H9 (cell line): ENCODE data around the gene SCAF4. TPM values are rescaled to one million over a fixed set of nuclear protein-coding genes. Genes with fewer than 3 reads are reported as not detected.
A peak's percentile ranks its signal among the peaks of the same experiment; 100 is the strongest.
"Not testable (repeated sequence)": the region's sequence is repeated elsewhere in the genome, so short reads cannot be mapped to it uniquely, and the experiment has no call there.

Experiments
- DNase-seq: peaks from one replicate; pipeline ENCODE4 v3.0.0-alpha.2; 2017
- H2AFZ ChIP-seq: one replicate; pipeline ENCODE4 v1.6.1; 2013; ENCODE audit warnings: mild to moderate bottlenecking, low read length, control low read depth, moderate library complexity
- H2AK5ac ChIP-seq: 2 replicates; pipeline ENCODE4 v1.6.1; 2013; ENCODE audit warnings: low read length, control low read depth, mixed read lengths; ENCODE audit not compliant: insufficient read length
- H2BK120ac ChIP-seq: one replicate; pipeline ENCODE4 v1.6.1; 2013; ENCODE audit warnings: low read depth, mild to moderate bottlenecking, low read length, control low read depth, inconsistent platforms; ENCODE audit not compliant: poor library complexity, severe bottlenecking
- H2BK12ac ChIP-seq: 2 replicates; pipeline ENCODE4 v1.6.1; 2013; ENCODE audit warnings: low read length, control low read depth, mixed read lengths, low read depth; ENCODE audit not compliant: insufficient read length
- H2BK15ac ChIP-seq: 2 replicates; pipeline ENCODE4 v1.6.1; 2013; ENCODE audit warnings: low read depth, low read length, control low read depth
- H2BK20ac ChIP-seq: one replicate; pipeline ENCODE4 v1.6.1; 2013; ENCODE audit warnings: low read depth, mild to moderate bottlenecking, low read length, control low read depth, inconsistent platforms; ENCODE audit not compliant: poor library complexity, severe bottlenecking
- H2BK5ac ChIP-seq: 2 replicates; pipeline ENCODE4 v1.6.1; 2013; ENCODE audit warnings: low read length, control low read depth, mixed read lengths; ENCODE audit not compliant: insufficient read length
- H3K14ac ChIP-seq: 2 replicates; pipeline ENCODE4 v1.6.1; 2013; ENCODE audit warnings: low read length, control low read depth; ENCODE audit not compliant: insufficient read depth
- H3K18ac ChIP-seq: 2 replicates; pipeline ENCODE4 v1.6.1; 2013; ENCODE audit warnings: low read depth, mild to moderate bottlenecking, mixed read lengths, low read length, control low read depth; ENCODE audit not compliant: insufficient read length
- H3K23ac ChIP-seq: 2 replicates; pipeline ENCODE4 v1.6.1; 2013; ENCODE audit warnings: low read length, control low read depth, mixed read lengths, low read depth; ENCODE audit not compliant: insufficient read length
- H3K23me2 ChIP-seq: 2 replicates; pipeline ENCODE4 v1.6.1; 2013; ENCODE audit warnings: low read depth, mild to moderate bottlenecking, mixed read lengths, low read length, control low read depth; ENCODE audit not compliant: insufficient read length, poor library complexity, severe bottlenecking
- H3K27ac ChIP-seq: 2 replicates; pipeline ENCODE4 v1.5.1; 2013; ENCODE audit warnings: low read length, control low read depth, mixed read lengths, low read depth; ENCODE audit not compliant: insufficient read length
- H3K27me3 ChIP-seq: 2 replicates; pipeline ENCODE4 v1.6.1; 2013; ENCODE audit warnings: low read length, control low read depth, inconsistent platforms; ENCODE audit not compliant: insufficient read depth
- H3K4ac ChIP-seq: 2 replicates; pipeline ENCODE4 v1.6.1; 2013; ENCODE audit warnings: low read depth, mild to moderate bottlenecking, control low read depth, inconsistent platforms, low read length, moderate library complexity
- H3K4me1 ChIP-seq: 2 replicates; pipeline ENCODE4 v1.6.1; 2013; ENCODE audit warnings: low read length, control low read depth, inconsistent platforms; ENCODE audit not compliant: insufficient read depth
- H3K4me2 ChIP-seq: 2 replicates; pipeline ENCODE4 v1.6.1; 2013; ENCODE audit warnings: low read length, control low read depth, mixed read lengths; ENCODE audit not compliant: insufficient read length, insufficient read depth
- H3K56ac ChIP-seq: 2 replicates; pipeline ENCODE4 v1.6.1; 2013; ENCODE audit warnings: low read depth, mild to moderate bottlenecking, mixed read lengths, low read length, control low read depth; ENCODE audit not compliant: insufficient read length
- H3K79me1 ChIP-seq: 2 replicates; pipeline ENCODE4 v1.6.1; 2013; ENCODE audit warnings: low read depth, mild to moderate bottlenecking, moderate library complexity, low read length, control low read depth, inconsistent platforms; ENCODE audit not compliant: insufficient read depth, poor library complexity, severe bottlenecking
- H3K79me2 ChIP-seq: 2 replicates; pipeline ENCODE4 v1.6.1; 2013; ENCODE audit warnings: low read length, control low read depth, inconsistent platforms; ENCODE audit not compliant: insufficient read depth
- H3K9ac ChIP-seq: 2 replicates; pipeline ENCODE4 v1.6.1; 2013; ENCODE audit warnings: low read length, control low read depth, mixed read lengths; ENCODE audit not compliant: insufficient read length; ENCODE audit errors: extremely low read depth
- H3K9me3 ChIP-seq: one replicate; pipeline ENCODE4 v1.6.1; 2013; ENCODE audit warnings: low read depth, low read length, inconsistent platforms; ENCODE audit not compliant: control insufficient read depth
- H3T11ph ChIP-seq: one replicate; pipeline ENCODE4 v1.6.1; 2013; ENCODE audit warnings: mild to moderate bottlenecking, low read length, control low read depth, inconsistent platforms
- H4K20me1 ChIP-seq: one replicate; pipeline ENCODE4 v1.6.1; 2013; ENCODE audit not compliant: control insufficient read depth, insufficient read length, insufficient read depth
- H4K5ac ChIP-seq: 2 replicates; pipeline ENCODE4 v1.6.1; 2013; ENCODE audit warnings: low read depth, mild to moderate bottlenecking, mixed read lengths, low read length, control low read depth; ENCODE audit not compliant: insufficient read length
- H4K8ac ChIP-seq: replicated peaks from 2 replicates; pipeline ENCODE4 v1.6.1; 2013; ENCODE audit warnings: low read length, control low read depth, mixed read lengths, low read depth; ENCODE audit not compliant: insufficient read length
- H4K91ac ChIP-seq: 2 replicates; pipeline ENCODE4 v1.6.1; 2013; ENCODE audit warnings: low read depth, mild to moderate bottlenecking, moderate library complexity, mixed read lengths, low read length, control low read depth; ENCODE audit not compliant: insufficient read length
- H3K27ac Mint-ChIP-seq, 3 experiments: 2 replicates in 2 of 3; 3 replicates in 1 of 3; pipeline ENCODE4 v1.8.0; 2020 to 2021; ENCODE audit warnings: mixed read lengths in 3 of 3, mild to moderate bottlenecking in 1 of 3, moderate library complexity in 1 of 3
- H3K27me3 Mint-ChIP-seq: 2 replicates; pipeline ENCODE4 v1.8.0; 2021; ENCODE audit warnings: low read depth, mild to moderate bottlenecking, moderate library complexity, mixed read lengths
- H3K36me3 Mint-ChIP-seq, 3 experiments: 2 replicates in 2 of 3; 3 replicates in 1 of 3; pipeline ENCODE4 v1.8.0; 2020 to 2021; ENCODE audit warnings: low read depth in 3 of 3, mixed read lengths in 3 of 3; ENCODE audit not compliant: insufficient read depth in 1 of 3
- H3K4me1 Mint-ChIP-seq, 2 experiments: 2 replicates each; pipeline ENCODE4 v1.8.0; 2020; ENCODE audit warnings: mixed read lengths in 2 of 2
- H3K4me3 Mint-ChIP-seq, 2 experiments: 2 replicates in 1 of 2; 3 replicates in 1 of 2; pipeline ENCODE4 v1.8.0; 2020 to 2021; ENCODE audit warnings: mild to moderate bottlenecking in 2 of 2, mixed read lengths in 2 of 2, moderate library complexity in 1 of 2
- H3K9me3 Mint-ChIP-seq, 2 experiments: 2 replicates in 1 of 2; 3 replicates in 1 of 2; pipeline ENCODE4 v1.8.0; 2020; ENCODE audit warnings: mild to moderate bottlenecking in 2 of 2, mixed read lengths in 2 of 2, moderate library complexity in 1 of 2
- WGBS: extraction: QIAGEN DNeasy Blood & Tissue Kit; methylation state at CpG from one replicate; pipeline ENCODE4 v1.1.7; 2013; ENCODE audit warnings: missing lambda C conversion rate, low lambda C conversion rate, mixed read lengths; ENCODE audit not compliant: insufficient read length; ENCODE audit errors: extremely low coverage; 5-methylcytosine and 5-hydroxymethylcytosine counted together
- total RNA-seq: library from RNA; stranded (reverse); gene quantifications from 2 replicates; pipeline ENCODE4 v1.2.1, GENCODE V29; 2021
- TF ChIP-seq, protein P1 (sequence below): fragments of 200-600 bp; sonication (generic); conservative IDR thresholded peaks from 3 replicates; pipeline ENCODE4 v1.8.0; 2021; ENCODE audit warnings: antibody characterized with exemption, mild to moderate bottlenecking

The SCAF4 gene
- total RNA-seq, 1 experiment from 2014 or later: 76.8 TPM

DNA sequence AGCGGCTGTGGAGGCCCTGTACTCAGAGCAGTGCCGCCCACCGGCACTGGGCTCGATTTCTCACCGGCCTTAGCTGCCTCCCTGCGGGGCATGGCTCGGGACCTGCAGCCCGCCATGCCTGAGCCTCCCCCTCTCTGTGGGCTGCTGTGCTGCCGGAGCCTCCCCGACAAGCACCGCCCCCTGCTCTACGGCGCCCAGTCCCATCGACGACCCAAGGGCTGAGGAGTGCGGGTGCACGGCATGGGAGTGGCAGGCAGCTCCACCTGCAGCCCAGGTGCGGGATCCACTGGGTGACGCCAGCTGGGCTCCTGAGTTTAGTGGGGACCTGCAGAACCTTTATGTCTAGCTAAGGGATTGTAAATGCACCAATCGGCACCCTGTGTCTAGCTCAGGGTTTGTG is 77.6 kb downstream of the SCAF4 start:
- H3K4me3 Mint-ChIP-seq: no peak overlapping the region
- no peak overlapping the region for H3K27ac ChIP-seq
- H4K20me1 ChIP-seq: no peaks in the 10 kb centered on the region
- no peaks in the 10 kb centered on the region for H3K79me2 ChIP-seq
- DNase-seq: peak; percentile 55
- no peak overlapping the region for H2BK20ac ChIP-seq
- H3K36me3 Mint-ChIP-seq: peaks cover 4 to 8% (median 7%) of the 10 kb centered on the region in 3 experiments; a peak in 5 of 7 replicates
- no peak overlapping the region for H2BK12ac ChIP-seq
- no peaks in the 10 kb centered on the region for H3K27me3 ChIP-seq
- H3K4ac ChIP-seq: no peak overlapping the region
- H3K27me3 Mint-ChIP-seq: peaks cover 2% of the 10 kb centered on the region; the same call in 1 of the 2 replicates
- no CpG with 5 or more reads among the region's 20 CpGs for WGBS
- TF ChIP-seq, protein P1, sequence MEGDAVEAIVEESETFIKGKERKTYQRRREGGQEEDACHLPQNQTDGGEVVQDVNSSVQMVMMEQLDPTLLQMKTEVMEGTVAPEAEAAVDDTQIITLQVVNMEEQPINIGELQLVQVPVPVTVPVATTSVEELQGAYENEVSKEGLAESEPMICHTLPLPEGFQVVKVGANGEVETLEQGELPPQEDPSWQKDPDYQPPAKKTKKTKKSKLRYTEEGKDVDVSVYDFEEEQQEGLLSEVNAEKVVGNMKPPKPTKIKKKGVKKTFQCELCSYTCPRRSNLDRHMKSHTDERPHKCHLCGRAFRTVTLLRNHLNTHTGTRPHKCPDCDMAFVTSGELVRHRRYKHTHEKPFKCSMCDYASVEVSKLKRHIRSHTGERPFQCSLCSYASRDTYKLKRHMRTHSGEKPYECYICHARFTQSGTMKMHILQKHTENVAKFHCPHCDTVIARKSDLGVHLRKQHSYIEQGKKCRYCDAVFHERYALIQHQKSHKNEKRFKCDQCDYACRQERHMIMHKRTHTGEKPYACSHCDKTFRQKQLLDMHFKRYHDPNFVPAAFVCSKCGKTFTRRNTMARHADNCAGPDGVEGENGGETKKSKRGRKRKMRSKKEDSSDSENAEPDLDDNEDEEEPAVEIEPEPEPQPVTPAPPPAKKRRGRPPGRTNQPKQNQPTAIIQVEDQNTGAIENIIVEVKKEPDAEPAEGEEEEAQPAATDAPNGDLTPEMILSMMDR: no peak
- H3K18ac ChIP-seq: no peak overlapping the region
- H3K4me1 Mint-ChIP-seq: peaks cover 3 to 5% of the 10 kb centered on the region in 2 experiments
- no peak overlapping the region for H3K14ac ChIP-seq
- no peaks in the 10 kb centered on the region for H3K4me1 ChIP-seq
- no peaks in the 10 kb centered on the region for H3K23me2 ChIP-seq
- no peak overlapping the region for H3K27ac Mint-ChIP-seq
- no peak overlapping the region for H3T11ph ChIP-seq
- H2BK5ac ChIP-seq: no peak overlapping the region
- H3K23ac ChIP-seq: no peak overlapping the region
- H4K5ac ChIP-seq: no peak overlapping the region
- no peak overlapping the region for H3K9ac ChIP-seq
- no peak overlapping the region for H3K56ac ChIP-seq
- no peak overlapping the region for H2AK5ac ChIP-seq
- no peaks in the 10 kb centered on the region for H3K9me3 ChIP-seq
- H3K4me2 ChIP-seq: no peak overlapping the region
- no peak overlapping the region for H2BK120ac ChIP-seq
- no peak overlapping the region for H2BK15ac ChIP-seq
- H2AFZ ChIP-seq: no peak overlapping the region
- H3K9me3 Mint-ChIP-seq: peaks cover 0 to 3% of the 10 kb centered on the region in 2 experiments; a peak in 2 of 5 replicates
- H4K91ac ChIP-seq: no peak overlapping the region
- H4K8ac ChIP-seq: no peak overlapping the region
- H3K79me1 ChIP-seq: no peaks in the 10 kb centered on the region

DNA sequence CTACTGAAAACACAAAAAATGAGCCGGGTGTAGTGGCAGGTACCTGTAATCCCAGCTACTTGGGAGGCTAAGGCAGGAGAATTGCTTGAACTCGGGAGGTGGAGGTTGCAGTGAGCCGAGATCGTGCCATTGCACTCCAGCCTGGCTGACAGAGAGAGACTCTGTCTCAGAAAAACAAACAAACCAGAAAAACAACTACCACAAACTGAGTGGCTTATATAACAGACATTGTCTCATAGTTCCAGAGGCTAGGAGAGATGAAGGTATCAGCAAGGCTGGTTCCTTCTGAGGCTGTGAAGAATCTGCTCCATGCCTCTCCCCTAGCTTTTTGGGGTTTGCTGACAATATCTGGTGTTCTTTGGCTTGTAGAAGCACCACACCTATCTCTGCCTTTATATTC is 80.4 kb downstream of the SCAF4 start:
- H3K27ac Mint-ChIP-seq, H3K56ac ChIP-seq, H3K36me3 Mint-ChIP-seq, H4K5ac ChIP-seq, H2BK20ac ChIP-seq, H3K9me3 Mint-ChIP-seq, H3K4me2 ChIP-seq, H2BK120ac ChIP-seq, H3K9me3 ChIP-seq, H3K4ac ChIP-seq, H3K9ac ChIP-seq, H3K27me3 ChIP-seq, H2BK5ac ChIP-seq, H3K79me2 ChIP-seq, H4K20me1 ChIP-seq, H2AK5ac ChIP-seq, H3T11ph ChIP-seq, H3K4me3 Mint-ChIP-seq, H4K8ac ChIP-seq, H3K14ac ChIP-seq, H3K23ac ChIP-seq, H4K91ac ChIP-seq, H2BK15ac ChIP-seq, H3K18ac ChIP-seq, H2AFZ ChIP-seq, H3K4me1 Mint-ChIP-seq, H2BK12ac ChIP-seq, H3K27ac ChIP-seq, H3K4me1 ChIP-seq, H3K23me2 ChIP-seq, DNase-seq, H3K79me1 ChIP-seq, H3K27me3 Mint-ChIP-seq: not testable (repeated sequence)
- WGBS: no CpG with 5 or more reads among the region's 4 CpGs
